PFSK-1 (cell line): ENCODE measurements around the gene FBLN1.

Experiments used
- FOXP2 ChIP-seq: optimal IDR thresholded peaks from 2 replicates; pipeline ENCODE3; 2011; ENCODE audit warnings: borderline replicate concordance, control low read depth, inconsistent platforms; ENCODE audit not compliant: insufficient read depth; ENCODE audit errors: extremely low read length, extremely low read depth
- POLR2AphosphoS5 ChIP-seq: IDR thresholded peaks from 2 replicates; pipeline ENCODE4 v1.6.1; 2012; ENCODE audit warnings: low read depth, mild to moderate bottlenecking, control low read depth, low read length, moderate library complexity
- SIN3A ChIP-seq: IDR thresholded peaks from 2 replicates; pipeline ENCODE4 v1.6.1; 2012; ENCODE audit warnings: mild to moderate bottlenecking, low read length, moderate library complexity, borderline replicate concordance; ENCODE audit not compliant: insufficient read depth
- TAF1 ChIP-seq: IDR thresholded peaks from 2 replicates; pipeline ENCODE4 v1.6.1; 2012; ENCODE audit warnings: low read length, control low read depth, borderline replicate concordance; ENCODE audit not compliant: insufficient read depth
- TF ChIP-seq, protein P1 (sequence below), 2 experiments: IDR thresholded peaks; 2 replicates each; pipeline versions ENCODE4 v1.6.1 to v1.8.0; 2011 to 2012; ENCODE audit warnings: low read depth in 2 of 2, low read length in 2 of 2, control low read depth in 1 of 2, inconsistent platforms in 1 of 2, mild to moderate bottlenecking in 1 of 2, moderate library complexity in 1 of 2; ENCODE audit not compliant: insufficient read depth in 1 of 2

Gene FBLN1

DNA sequence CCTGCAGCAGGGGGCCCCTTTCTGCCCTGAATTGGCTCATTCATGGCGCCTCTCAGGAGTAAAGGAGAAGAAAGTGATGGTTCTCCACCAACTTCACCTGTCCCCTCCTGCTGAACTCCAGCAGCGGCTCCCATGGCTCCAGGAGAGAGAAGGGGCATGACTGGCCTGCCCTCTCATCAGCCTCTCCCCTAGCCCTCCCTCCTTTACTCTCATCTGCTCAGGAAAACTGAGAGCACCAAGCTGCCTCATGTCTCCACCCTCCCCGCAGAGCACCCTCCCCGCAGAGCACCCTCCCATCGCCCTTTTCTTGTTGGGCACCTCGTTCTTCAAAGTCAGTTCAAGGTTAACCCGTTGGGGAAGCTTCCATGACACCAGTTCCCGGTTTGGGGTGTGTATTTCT lies 86.9 kb downstream of the FBLN1 start:
- TF ChIP-seq TAF1 (no peak), FOXP2 (no peak), POLR2AphosphoS5 (no peak), SIN3A (no peak)

DNA sequence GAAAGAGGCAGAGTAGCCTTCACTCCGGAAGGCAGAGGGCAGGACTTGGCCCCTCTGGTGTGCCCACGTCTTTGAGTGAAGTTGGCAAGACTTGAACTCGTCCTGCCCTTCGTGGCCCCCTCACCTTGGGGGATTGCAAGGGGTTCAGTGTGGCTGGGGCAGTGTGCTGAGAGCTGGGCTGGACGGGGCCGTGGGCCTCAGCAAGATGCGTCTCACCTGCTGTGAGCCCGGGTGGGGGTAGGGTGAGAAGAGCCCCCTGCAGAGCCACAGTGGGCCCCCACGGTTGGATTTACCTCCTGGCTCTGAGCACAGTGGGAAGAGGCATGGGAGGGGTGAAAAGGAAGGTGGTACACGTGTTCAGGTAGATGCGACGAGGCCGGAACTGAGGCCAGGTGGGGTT lies 87.6 kb downstream of the FBLN1 start:
- TF ChIP-seq TAF1, result no peak
- no peak for TF ChIP-seq SIN3A
- TF ChIP-seq, protein P1, sequence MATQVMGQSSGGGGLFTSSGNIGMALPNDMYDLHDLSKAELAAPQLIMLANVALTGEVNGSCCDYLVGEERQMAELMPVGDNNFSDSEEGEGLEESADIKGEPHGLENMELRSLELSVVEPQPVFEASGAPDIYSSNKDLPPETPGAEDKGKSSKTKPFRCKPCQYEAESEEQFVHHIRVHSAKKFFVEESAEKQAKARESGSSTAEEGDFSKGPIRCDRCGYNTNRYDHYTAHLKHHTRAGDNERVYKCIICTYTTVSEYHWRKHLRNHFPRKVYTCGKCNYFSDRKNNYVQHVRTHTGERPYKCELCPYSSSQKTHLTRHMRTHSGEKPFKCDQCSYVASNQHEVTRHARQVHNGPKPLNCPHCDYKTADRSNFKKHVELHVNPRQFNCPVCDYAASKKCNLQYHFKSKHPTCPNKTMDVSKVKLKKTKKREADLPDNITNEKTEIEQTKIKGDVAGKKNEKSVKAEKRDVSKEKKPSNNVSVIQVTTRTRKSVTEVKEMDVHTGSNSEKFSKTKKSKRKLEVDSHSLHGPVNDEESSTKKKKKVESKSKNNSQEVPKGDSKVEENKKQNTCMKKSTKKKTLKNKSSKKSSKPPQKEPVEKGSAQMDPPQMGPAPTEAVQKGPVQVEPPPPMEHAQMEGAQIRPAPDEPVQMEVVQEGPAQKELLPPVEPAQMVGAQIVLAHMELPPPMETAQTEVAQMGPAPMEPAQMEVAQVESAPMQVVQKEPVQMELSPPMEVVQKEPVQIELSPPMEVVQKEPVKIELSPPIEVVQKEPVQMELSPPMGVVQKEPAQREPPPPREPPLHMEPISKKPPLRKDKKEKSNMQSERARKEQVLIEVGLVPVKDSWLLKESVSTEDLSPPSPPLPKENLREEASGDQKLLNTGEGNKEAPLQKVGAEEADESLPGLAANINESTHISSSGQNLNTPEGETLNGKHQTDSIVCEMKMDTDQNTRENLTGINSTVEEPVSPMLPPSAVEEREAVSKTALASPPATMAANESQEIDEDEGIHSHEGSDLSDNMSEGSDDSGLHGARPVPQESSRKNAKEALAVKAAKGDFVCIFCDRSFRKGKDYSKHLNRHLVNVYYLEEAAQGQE (IDR thresholded peaks at IDR 0.05; ENCODE audit: insufficient read depth in 1 of 2, low read depth in 2 of 2, low read length in 2 of 2), result no peak
- no peak for TF ChIP-seq FOXP2

DNA sequence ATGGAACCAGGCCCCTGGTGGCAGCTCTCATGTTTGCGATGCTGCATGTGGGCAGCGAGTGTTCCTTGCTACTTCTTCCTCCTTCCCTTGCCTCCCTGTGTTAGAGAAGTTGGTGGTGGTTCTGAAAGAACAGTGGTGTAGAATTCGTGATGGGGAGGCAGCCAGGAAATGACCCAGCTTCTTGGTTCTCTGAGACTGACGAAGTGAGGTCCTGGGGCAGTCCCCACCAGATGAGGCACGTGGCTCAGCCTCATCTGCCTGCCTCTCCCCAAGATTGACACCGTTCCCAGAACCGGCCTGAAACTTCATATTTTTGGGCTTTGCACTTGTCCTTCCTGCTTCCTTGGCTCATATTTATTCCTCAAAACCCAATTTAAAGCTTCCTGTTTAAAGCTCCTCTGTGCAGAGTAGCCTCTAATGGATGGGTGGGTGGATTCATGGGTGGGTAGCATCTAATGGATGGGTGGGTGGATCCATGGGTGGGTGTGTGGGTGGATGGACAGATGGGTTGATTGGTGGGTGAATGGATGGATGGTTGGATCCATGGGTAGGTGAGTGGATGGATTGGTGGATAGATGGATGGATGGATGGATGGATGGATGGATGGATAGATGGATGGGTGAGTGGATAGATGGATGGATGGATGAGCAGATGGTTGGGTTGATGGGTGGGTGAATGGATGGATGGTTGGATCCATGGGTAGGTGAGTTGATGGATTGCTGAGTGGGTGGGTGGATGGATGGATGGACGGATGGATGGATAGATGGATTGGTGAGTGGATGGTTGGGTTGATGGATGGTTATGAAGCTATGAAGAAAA lies 91.6 kb downstream of the FBLN1 start:
- TF ChIP-seq, protein P1 (IDR thresholded peaks at IDR 0.05; ENCODE audit: insufficient read depth in 1 of 2, low read depth in 2 of 2, low read length in 2 of 2), result no peak
- TF ChIP-seq FOXP2, result no peak
- no peak for TF ChIP-seq POLR2AphosphoS5
- TF ChIP-seq SIN3A, result no peak
- TF ChIP-seq TAF1, result no peak

DNA sequence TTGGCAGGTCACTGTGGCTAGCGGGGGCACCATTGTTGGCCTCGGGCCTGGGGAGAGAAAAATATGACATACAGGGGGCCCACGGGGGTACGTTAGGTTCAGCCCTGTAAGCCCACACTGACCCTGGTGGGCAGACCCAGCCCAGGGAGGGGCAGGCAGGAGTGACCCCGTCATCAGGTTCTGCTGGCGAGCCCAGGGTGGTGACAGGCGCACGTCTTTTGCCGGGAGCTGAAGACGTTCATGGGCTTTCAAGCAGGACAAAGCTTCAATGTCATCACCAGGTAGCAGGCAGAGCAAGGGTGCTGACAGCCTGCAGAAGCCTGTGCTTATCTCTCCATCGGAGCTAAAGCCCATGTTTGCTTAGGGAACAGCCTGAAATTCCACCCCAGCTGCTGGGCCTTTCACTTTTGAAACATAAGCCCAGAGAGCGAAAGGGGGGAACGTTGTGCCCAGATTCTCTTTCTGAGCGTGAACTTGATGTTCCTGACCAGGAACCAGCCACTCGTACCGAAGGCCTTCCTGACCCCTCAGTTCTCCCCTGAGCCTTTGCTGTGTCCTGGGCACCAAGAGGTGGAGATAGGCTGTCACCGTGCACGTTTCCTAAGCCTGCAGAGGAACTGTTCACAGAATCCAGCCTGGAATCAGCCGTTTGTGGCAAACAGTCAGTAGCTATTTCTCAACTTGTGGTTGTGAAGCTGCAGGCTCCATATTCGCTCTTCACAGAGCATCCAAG lies 94.9 kb downstream of the FBLN1 start:
- TF ChIP-seq TAF1, result no peak
- no peak for TF ChIP-seq SIN3A

DNA sequence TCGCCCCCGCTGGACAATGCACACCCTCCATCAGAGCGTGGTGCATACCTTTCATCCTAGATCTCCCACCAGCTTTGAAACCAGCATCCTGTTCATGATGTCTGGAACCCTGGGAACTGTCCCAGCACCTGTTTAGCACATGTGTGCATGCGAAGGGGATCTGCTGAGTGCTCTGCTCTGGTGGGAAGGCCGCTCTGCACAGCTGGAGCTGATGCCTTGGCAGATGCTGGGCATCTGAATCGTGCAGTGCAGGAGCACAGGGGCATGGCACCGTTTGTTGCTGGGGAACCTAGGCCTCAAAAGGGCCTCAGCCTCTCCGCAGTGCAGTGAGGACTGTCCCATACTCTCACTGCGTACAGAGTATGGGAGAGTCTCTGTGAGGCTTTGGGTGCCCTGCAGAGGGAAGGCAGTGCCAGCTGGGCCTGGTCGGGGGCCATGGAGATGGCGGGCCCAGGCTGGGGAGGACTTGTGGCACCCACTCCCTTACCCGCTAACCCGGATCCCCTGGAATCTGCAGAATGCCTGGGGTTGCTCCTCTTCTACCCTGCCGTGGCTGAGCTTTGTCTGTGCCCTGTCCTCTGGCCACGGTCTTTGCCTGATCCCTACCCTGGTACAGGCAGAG lies 96.0 kb downstream of the FBLN1 start:
- TF ChIP-seq FOXP2, result no peak
- no peak for TF ChIP-seq TAF1

DNA sequence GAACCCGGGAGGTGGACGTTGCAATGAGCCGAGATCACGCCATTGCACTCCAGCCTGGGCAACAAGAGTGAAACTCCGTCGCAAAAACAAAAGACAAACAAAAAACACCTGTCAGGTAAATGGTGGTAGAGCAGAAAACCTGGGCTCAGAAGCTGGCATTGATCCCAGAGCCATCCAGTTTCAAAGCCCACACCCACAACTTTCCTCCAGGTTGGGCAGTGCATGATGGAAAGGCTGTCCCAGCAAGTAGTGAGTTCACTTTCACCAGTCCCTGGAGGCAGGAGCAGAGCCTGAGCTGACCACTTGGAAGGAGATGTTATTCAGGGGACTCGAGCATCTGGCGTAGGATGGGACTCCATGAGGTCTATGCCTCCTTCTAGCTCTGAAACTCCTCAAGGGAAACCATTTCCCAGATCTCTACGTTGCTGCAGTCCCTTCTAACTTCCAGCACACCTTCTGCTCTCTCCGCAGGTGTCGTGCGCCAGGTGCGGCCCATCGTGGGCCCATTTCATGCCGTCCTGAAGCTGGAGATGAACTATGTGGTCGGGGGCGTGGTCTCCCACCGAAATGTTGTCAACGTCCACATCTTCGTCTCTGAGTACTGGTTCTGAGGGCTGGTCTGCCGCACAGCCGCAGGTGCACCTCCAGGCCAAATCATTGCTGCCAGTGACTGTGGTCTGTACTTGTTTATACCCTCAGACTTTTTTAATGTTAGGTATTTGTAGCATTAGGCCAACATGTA lies 97.3 kb downstream of the FBLN1 start:
- no peak for TF ChIP-seq SIN3A
- TF ChIP-seq POLR2AphosphoS5, result no peak
- no peak for TF ChIP-seq FOXP2
- TF ChIP-seq TAF1, result no peak
- TF ChIP-seq, protein P1 (IDR thresholded peaks at IDR 0.05; ENCODE audit: insufficient read depth in 1 of 2, low read depth in 2 of 2, low read length in 2 of 2), result no peak
